Muscle of leg (tissue), 11 donors: ENCODE measurements around the gene BID. TPM values are rescaled to one million over a fixed set of nuclear protein-coding genes. Genes with fewer than 3 reads are reported as not detected.
A peak's percentile ranks its signal among the peaks of the same experiment; 100 is the strongest.

Source experiments
- DNase-seq: peaks from one replicate; pipeline ENCODE4 v3.0.0; 2013
- H3K27ac ChIP-seq: one replicate; pipeline ENCODE4 v1.5.1; 2013; ENCODE audit warnings: mild to moderate bottlenecking, low read length, control low read depth
- H3K27me3 ChIP-seq: one replicate; pipeline ENCODE4 v1.6.1; 2013; ENCODE audit warnings: low read length; ENCODE audit not compliant: control insufficient read depth, insufficient read depth
- H3K36me3 ChIP-seq: one replicate; pipeline ENCODE4 v1.6.1; 2013; ENCODE audit warnings: low read length; ENCODE audit not compliant: control insufficient read depth, insufficient read depth
- H3K4me1 ChIP-seq: one replicate; pipeline ENCODE4 v1.6.1; 2013; ENCODE audit warnings: low read length; ENCODE audit not compliant: control insufficient read depth, insufficient read depth
- H3K4me3 ChIP-seq: one replicate; pipeline ENCODE4 v1.5.1; 2013; ENCODE audit warnings: low read length, control low read depth
- H3K9me3 ChIP-seq: replicated peaks from 2 replicates; pipeline ENCODE4 v1.6.1; 2013; ENCODE audit warnings: low read depth, low read length; ENCODE audit not compliant: control insufficient read depth
- WGBS: methylation state at CpG from one replicate; pipeline ENCODE4 v1.1.5; 2013; ENCODE audit warnings: missing lambda C conversion rate; ENCODE audit not compliant: insufficient coverage; 5-methylcytosine and 5-hydroxymethylcytosine counted together
- polyA plus RNA-seq, 8 donors: library from polyadenylated mRNA; unstranded; fragments of 120-200 nt; gene quantifications; one replicate each; pipeline versions ENCODE4 v1.2.1 to v1.2.3, GENCODE V29; 2013; ENCODE audit warnings: inconsistent platforms in 1 of 8, low replicate concordance in 1 of 8; ENCODE audit not compliant: insufficient read length in 8 of 8, insufficient read depth in 1 of 8
- total RNA-seq: library from RNA; stranded (reverse); fragments of 120-200 nt; gene quantifications from one replicate; pipeline ENCODE4 v1.2.4, GENCODE V29; 2013

The BID gene
- total and polyA plus RNA-seq, 9 donors: 16.0 to 20.5 (median 18.0) TPM

- WGBS: 81% methylated on average over 26 of the region's 35 CpGs
- no peak for DNase-seq
- Histone ChIP-seq H3K4me1 (no peaks in the 10 kb centered on the region), H3K27ac (no peak overlapping the region), H3K9me3 (no peaks in the 10 kb centered on the region), H3K36me3 (no peaks in the 10 kb centered on the region), H3K4me3 (no peak overlapping the region), H3K27me3 (no peaks in the 10 kb centered on the region)
These were observed 24.5 kb downstream of the BID start for GRCh38 chr22:17749605-17750395.

GRCh38 chr22:17748555-17749353, 25.5 kb downstream of the BID start:
- Histone ChIP-seq H3K36me3 (no peaks in the 10 kb centered on the region), H3K27ac (no peak overlapping the region), H3K4me1 (peaks cover 10% of the 10 kb centered on the region), H3K27me3 (no peaks in the 10 kb centered on the region), H3K4me3 (no peak overlapping the region), H3K9me3 (no peaks in the 10 kb centered on the region)
- DNase-seq: no peak
- WGBS: 62% methylated on average over 26 of the region's 40 CpGs

- Histone ChIP-seq H3K4me1 (peaks cover 18% of the 10 kb centered on the region), H3K27ac (no peak overlapping the region), H3K4me3 (no peak overlapping the region), H3K9me3 (no peaks in the 10 kb centered on the region), H3K27me3 (no peaks in the 10 kb centered on the region), H3K36me3 (peaks cover 5% of the 10 kb centered on the region)
- DNase-seq: no peak
- 94% methylated on average over 10 of the region's 10 CpGs for WGBS
These were observed 27.4 kb downstream of the BID start for GRCh38 chr22:17746916-17747315.

- no peaks in the 10 kb centered on the region for H3K27me3 ChIP-seq
- DNase-seq: no peak
- WGBS: 84% methylated on average over 7 of the region's 7 CpGs
- no peak overlapping the region for H3K4me3 ChIP-seq
- no peak overlapping the region for H3K27ac ChIP-seq
- peaks cover 18% of the 10 kb centered on the region for H3K4me1 ChIP-seq
- peaks cover 5% of the 10 kb centered on the region for H3K36me3 ChIP-seq
- H3K9me3 ChIP-seq: no peaks in the 10 kb centered on the region
These were observed 29.8 kb downstream of the BID start for GRCh38 chr22:17744430-17744829.

- no peak overlapping the region for H3K4me3 ChIP-seq
- WGBS: 50% methylated on average over 24 of the region's 25 CpGs
- H3K9me3 ChIP-seq: no peaks in the 10 kb centered on the region
- H3K36me3 ChIP-seq: peaks cover 6% of the 10 kb centered on the region
- H3K27me3 ChIP-seq: no peaks in the 10 kb centered on the region
- H3K27ac ChIP-seq: no peak overlapping the region
- no peak for DNase-seq
- peaks cover 18% of the 10 kb centered on the region for H3K4me1 ChIP-seq
These were observed 30.4 kb downstream of the BID start for GRCh38 chr22:17743661-17744411.

GRCh38 chr22:17742527-17742902, 31.8 kb downstream of the BID start:
- Histone ChIP-seq H3K27ac (no peak overlapping the region), H3K9me3 (no peaks in the 10 kb centered on the region), H3K4me1 (peaks cover 18% of the 10 kb centered on the region), H3K4me3 (no peak overlapping the region), H3K36me3 (peaks cover 19% of the 10 kb centered on the region), H3K27me3 (no peaks in the 10 kb centered on the region)
- WGBS: 35% methylated on average over 5 of the region's 9 CpGs
- peak; percentile 72 for DNase-seq

- no peaks in the 10 kb centered on the region for H3K27me3 ChIP-seq
- H3K27ac ChIP-seq: no peak overlapping the region
- peaks cover 18% of the 10 kb centered on the region for H3K4me1 ChIP-seq
- 69% methylated on average over 15 of the region's 18 CpGs for WGBS
- no peaks in the 10 kb centered on the region for H3K9me3 ChIP-seq
- H3K36me3 ChIP-seq: peaks cover 20% of the 10 kb centered on the region
- H3K4me3 ChIP-seq: no peak overlapping the region
- no peak for DNase-seq
These were observed 32.3 kb downstream of the BID start for GRCh38 chr22:17741866-17742526.

- peaks cover 30% of the 10 kb centered on the region for H3K36me3 ChIP-seq
- WGBS: 90% methylated on average over 36 of the region's 36 CpGs
- peaks cover 15% of the 10 kb centered on the region for H3K4me1 ChIP-seq
- no peaks in the 10 kb centered on the region for H3K9me3 ChIP-seq
- DNase-seq: no peak
- H3K4me3 ChIP-seq: no peak overlapping the region
- H3K27ac ChIP-seq: no peak overlapping the region
- H3K27me3 ChIP-seq: no peaks in the 10 kb centered on the region
These were observed 34.9 kb downstream of the BID start for GRCh38 chr22:17739196-17739975.

- no peaks in the 10 kb centered on the region for H3K27me3 ChIP-seq
- H3K9me3 ChIP-seq: no peaks in the 10 kb centered on the region
- no peak overlapping the region for H3K4me3 ChIP-seq
- H3K27ac ChIP-seq: no peak overlapping the region
- H3K4me1 ChIP-seq: peaks cover 6% of the 10 kb centered on the region
- H3K36me3 ChIP-seq: peaks cover 38% of the 10 kb centered on the region
- WGBS: 86% methylated on average over 17 of the region's 21 CpGs
- no peak for DNase-seq
These were observed 35.7 kb downstream of the BID start for GRCh38 chr22:17738386-17739128.
